GM10266 (cell line): ENCODE data around the gene PGM2.

Experiments
- DNase-seq: peaks from one replicate; pipeline ENCODE4 v3.0.0; 2012; ENCODE audit errors: extremely low spot score
- TF ChIP-seq, protein P1 (sequence below): IDR thresholded peaks from 2 replicates; pipeline ENCODE4 v1.5.1; 2012; ENCODE audit warnings: mild to moderate bottlenecking, low read depth; ENCODE audit not compliant: control insufficient read depth, insufficient read depth; ENCODE audit errors: missing control alignments

Gene PGM2

DNA sequence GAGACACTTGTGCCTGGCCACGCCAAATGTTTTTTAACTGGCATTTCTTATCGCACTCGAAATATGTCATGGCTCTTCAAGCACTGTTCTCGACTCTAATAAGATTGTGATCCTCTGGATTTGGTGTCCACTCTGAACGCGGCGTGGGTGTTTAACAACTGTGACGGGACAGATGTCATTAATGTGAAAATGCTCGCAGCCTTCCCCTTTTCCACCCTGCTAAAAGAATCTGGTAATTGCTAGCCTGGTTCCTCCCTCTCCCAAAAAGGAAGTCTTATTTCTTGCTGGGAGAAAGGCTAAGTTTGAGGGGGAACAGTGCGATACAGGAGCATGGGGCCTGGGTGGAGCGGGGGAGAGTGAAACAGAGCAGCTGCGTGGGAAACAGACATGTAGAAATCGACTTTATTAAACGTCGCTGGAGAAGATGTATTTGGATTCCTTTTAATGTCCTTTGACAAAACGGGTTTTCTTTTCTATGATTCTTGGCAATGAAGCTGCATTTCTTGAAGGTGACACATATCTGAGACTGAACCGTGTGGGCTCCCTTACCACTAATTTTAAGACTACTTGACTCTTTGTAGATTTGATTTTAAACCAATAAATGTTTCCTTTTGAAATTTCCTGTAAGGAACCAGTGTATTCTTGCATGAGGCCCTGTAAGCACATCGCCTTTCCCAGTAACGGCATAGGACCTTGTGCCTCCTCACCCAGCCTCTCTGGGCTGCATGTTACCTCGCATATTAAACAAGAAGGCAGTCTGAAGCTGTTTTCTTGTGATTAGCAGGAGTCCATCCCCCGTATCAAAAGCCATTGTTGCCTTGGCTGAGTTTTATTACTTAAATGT, 82.2 kb downstream of the PGM2 start:
- DNase-seq = no peak

DNA sequence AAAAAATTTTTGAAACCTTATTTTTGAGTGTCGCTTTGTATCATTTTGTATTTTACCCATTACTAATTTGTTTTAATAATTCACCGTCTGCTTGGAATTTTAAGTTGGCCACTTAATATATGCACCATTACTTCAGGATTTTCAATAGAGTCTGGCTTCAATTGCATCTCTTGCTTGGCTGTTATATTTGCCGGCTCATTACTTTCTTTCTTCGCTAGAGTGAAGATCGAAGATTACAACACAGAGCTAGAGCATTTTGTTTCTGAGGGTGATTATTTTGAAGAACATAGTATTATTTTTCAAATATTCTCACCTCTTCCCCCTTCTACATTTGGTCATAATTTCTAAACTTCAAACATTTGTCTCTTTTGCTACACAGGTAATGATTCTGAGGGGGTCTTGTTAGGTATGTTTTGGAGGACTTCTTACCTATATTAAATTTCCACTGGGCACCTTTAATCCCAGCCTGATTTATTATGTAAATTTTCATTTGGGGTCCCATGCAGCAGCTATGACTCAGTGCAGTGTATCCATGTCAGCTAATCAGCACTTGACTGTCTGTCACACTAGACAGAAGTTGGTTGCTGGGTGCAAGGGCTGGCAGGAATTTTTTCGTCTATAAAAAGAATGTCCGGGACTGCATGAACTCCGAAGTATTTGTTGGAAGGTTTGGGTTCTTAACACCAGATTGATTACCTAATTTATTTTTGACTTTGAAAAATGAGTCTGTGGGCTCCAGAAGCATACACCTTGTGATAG, 83.0 kb downstream of the PGM2 start:
- TF ChIP-seq, protein P1, sequence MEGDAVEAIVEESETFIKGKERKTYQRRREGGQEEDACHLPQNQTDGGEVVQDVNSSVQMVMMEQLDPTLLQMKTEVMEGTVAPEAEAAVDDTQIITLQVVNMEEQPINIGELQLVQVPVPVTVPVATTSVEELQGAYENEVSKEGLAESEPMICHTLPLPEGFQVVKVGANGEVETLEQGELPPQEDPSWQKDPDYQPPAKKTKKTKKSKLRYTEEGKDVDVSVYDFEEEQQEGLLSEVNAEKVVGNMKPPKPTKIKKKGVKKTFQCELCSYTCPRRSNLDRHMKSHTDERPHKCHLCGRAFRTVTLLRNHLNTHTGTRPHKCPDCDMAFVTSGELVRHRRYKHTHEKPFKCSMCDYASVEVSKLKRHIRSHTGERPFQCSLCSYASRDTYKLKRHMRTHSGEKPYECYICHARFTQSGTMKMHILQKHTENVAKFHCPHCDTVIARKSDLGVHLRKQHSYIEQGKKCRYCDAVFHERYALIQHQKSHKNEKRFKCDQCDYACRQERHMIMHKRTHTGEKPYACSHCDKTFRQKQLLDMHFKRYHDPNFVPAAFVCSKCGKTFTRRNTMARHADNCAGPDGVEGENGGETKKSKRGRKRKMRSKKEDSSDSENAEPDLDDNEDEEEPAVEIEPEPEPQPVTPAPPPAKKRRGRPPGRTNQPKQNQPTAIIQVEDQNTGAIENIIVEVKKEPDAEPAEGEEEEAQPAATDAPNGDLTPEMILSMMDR = no peak

More for the DNA sequence above, 82.2 kb downstream of the PGM2 start:
- TF ChIP-seq, protein P1 = no peak

DNA sequence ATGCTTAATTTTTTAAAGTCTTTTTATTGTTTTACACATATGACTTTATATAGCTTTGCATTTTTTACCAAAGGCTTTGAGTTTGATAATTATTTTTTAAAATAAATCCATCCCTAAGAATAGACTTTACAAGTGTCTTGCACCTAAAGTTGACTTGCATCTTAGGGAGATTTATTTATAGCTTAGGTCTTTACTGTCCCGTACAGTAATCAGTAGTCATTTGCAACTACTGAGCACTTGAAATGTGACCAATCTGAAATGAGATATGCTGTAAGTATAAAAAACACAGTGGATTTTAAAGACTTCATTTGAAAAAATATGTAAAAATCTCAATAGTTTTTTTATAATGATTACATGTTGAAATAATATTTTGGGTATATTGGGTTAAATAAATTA, 83.6 kb downstream of the PGM2 start:
- TF ChIP-seq, protein P1 = no peak
- DNase-seq = no peak

More for the DNA sequence above, 83.0 kb downstream of the PGM2 start:
- DNase-seq = no peak
